B cell (primary cell): Measurements from ENCODE around the gene GPATCH1. TPM values are rescaled to one million over a fixed set of nuclear protein-coding genes. Genes with fewer than 3 reads are reported as not detected.

Experiments
- ATAC-seq: fragments of 200-7000 bp; cut with Tn5 transposase; one replicate; pipeline ENCODE4 v1.10.0; 2021; ENCODE audit warnings: low read depth, mild to moderate bottlenecking, moderate number of reproducible peaks, moderate library complexity
- CTCF ChIA-PET: fragments of 350-600 bp; sonication (Branson Sonifier 250); formaldehyde crosslinking; loops from one replicate; lab custom pipeline; 2021; ENCODE audit warnings: antibody characterized with exemption, inconsistent platforms; lab: Charles Lee
- POLR2A ChIA-PET: fragments of 350-600 bp; sonication (Branson Sonifier 250); formaldehyde crosslinking; loops from one replicate; lab custom pipeline; 2021; ENCODE audit warnings: antibody characterized with exemption; lab: Charles Lee
- DNase-seq: peaks from one replicate; pipeline ENCODE4 v3.0.0; 2013
- H2AFZ ChIP-seq: 2 replicates; pipeline ENCODE4 v1.6.1; 2012; ENCODE audit warnings: mild to moderate bottlenecking, low read depth, low read length; ENCODE audit not compliant: insufficient read depth, poor library complexity, severe bottlenecking
- H3K27ac ChIP-seq, 2 donors: 1 replicate in 1 of 2; 2 replicates in 1 of 2; pipeline ENCODE4 v1.5.1; 2012 to 2013; ENCODE audit warnings: low read length in 2 of 2, mild to moderate bottlenecking in 2 of 2, moderate library complexity in 1 of 2
- H3K27me3 ChIP-seq, 4 experiments: fragments of 200-600 bp in 1 of 4; sonication (generic) in 1 of 4; replicated peaks in 1 of 4; 1 replicate in 2 of 4; 2 replicates in 2 of 4; pipeline versions ENCODE4 v1.6.1 to v1.7.0; 2013 to 2016; ENCODE audit warnings: low read length in 3 of 4, mild to moderate bottlenecking in 2 of 4, mixed read lengths in 1 of 4, moderate library complexity in 1 of 4; ENCODE audit not compliant: insufficient read depth in 4 of 4, control insufficient read depth in 3 of 4; ENCODE audit errors: control extremely low read depth in 1 of 4
- H3K36me3 ChIP-seq, 2 experiments: replicated peaks in 1 of 2; 1 replicate in 1 of 2; 2 replicates in 1 of 2; pipeline versions ENCODE4 v1.6.1 to v1.7.1; 2013; ENCODE audit warnings: low read length in 1 of 2; ENCODE audit not compliant: insufficient read depth in 2 of 2, control insufficient read depth in 1 of 2; ENCODE audit errors: control extremely low read depth in 1 of 2, extremely low read depth in 1 of 2
- H3K4me1 ChIP-seq, 2 donors: fragments of 200-600 bp in 1 of 2; sonication (generic) in 1 of 2; 1 replicate in 1 of 2; 2 replicates in 1 of 2; pipeline versions ENCODE4 v1.5.1 to v1.6.1; 2013 to 2017; ENCODE audit warnings: low read length in 2 of 2; ENCODE audit not compliant: control insufficient read depth in 2 of 2, insufficient read depth in 2 of 2
- H3K4me2 ChIP-seq: replicated peaks from 2 replicates; pipeline ENCODE3; 2012; ENCODE audit warnings: mild to moderate bottlenecking, low read depth, low read length; ENCODE audit not compliant: poor library complexity, severe bottlenecking
- H3K4me3 ChIP-seq, 5 experiments: fragments of 200-600 bp in 1 of 5; sonication (generic) in 1 of 5; 1 replicate in 3 of 5; 2 replicates in 2 of 5; pipeline versions ENCODE4 v1.5.1 to v1.7.0; 2011 to 2016; ENCODE audit warnings: low read length in 4 of 5, mild to moderate bottlenecking in 4 of 5, low read depth in 2 of 5, control low read depth in 1 of 5, moderate library complexity in 1 of 5; ENCODE audit not compliant: insufficient read depth in 1 of 5; ENCODE audit errors: control extremely low read depth in 1 of 5, extremely low read depth in 1 of 5
- H3K79me2 ChIP-seq: fragments of 200-600 bp; sonication (generic); one replicate; pipeline ENCODE4 v1.6.0; 2016; ENCODE audit warnings: low read length; ENCODE audit not compliant: control insufficient read depth, insufficient read depth
- H3K9ac ChIP-seq: fragments of 200-600 bp; sonication (generic); 2 replicates; pipeline ENCODE4 v1.6.1; 2017; ENCODE audit warnings: mild to moderate bottlenecking, low read length, moderate library complexity
- H3K9me3 ChIP-seq, 3 donors: one replicate each; pipeline versions ENCODE4 v1.6.1 to v1.7.1; 2013; ENCODE audit warnings: low read length in 2 of 3; ENCODE audit not compliant: control insufficient read depth in 2 of 3, insufficient read depth in 1 of 3; ENCODE audit errors: control extremely low read depth in 1 of 3
- H4K20me1 ChIP-seq: 2 replicates; pipeline ENCODE4 v1.6.0; 2012; ENCODE audit warnings: mild to moderate bottlenecking, low read length; ENCODE audit not compliant: insufficient read depth, control insufficient read depth, poor library complexity, severe bottlenecking
- H3K27ac Mint-ChIP-seq: one replicate; pipeline ENCODE4 v1.8.0; 2021; ENCODE audit warnings: mixed read lengths
- H3K27me3 Mint-ChIP-seq: one replicate; pipeline ENCODE4 v1.8.0; 2021; ENCODE audit warnings: mixed read lengths
- H3K4me1 Mint-ChIP-seq: one replicate; pipeline ENCODE4 v1.8.0; 2021; ENCODE audit warnings: mixed read lengths
- H3K4me3 Mint-ChIP-seq: one replicate; pipeline ENCODE4 v1.8.0; 2021; ENCODE audit warnings: mixed read lengths
- H3K9me3 Mint-ChIP-seq: one replicate; pipeline ENCODE4 v1.8.0; 2022; ENCODE audit warnings: mixed read lengths; ENCODE audit not compliant: insufficient read depth
- CTCF ChIP-seq: fragments of 200-600 bp; IDR thresholded peaks from one replicate; pipeline ENCODE4 v1.8.0; 2022; ENCODE audit warnings: antibody characterized with exemption, mild to moderate bottlenecking
- EZH2 ChIP-seq: IDR thresholded peaks from 2 replicates; pipeline ENCODE4 v1.6.1; 2012; ENCODE audit warnings: borderline replicate concordance, low read depth, mild to moderate bottlenecking, moderate library complexity, low read length; ENCODE audit not compliant: insufficient read depth, poor library complexity, severe bottlenecking
- WGBS: methylation state at CpG from one replicate; pipeline ENCODE4 v1.1.5; 2013; ENCODE audit warnings: missing lambda C conversion rate; ENCODE audit not compliant: insufficient coverage; 5-methylcytosine and 5-hydroxymethylcytosine counted together
- intact Hi-C: fragments of 100-400 bp; cut with micrococcal nuclease; formaldehyde crosslinking; loops from one replicate; pipeline ENCODE4 v1.10.0; 2022
- polyA plus RNA-seq: library from polyadenylated mRNA; depleted of rRNA; stranded (reverse); fragments of >200 nt; gene quantifications from 2 replicates; pipeline ENCODE4 v1.2.3, GENCODE V29; 2012
- total RNA-seq, 2 donors: library from RNA; stranded (reverse); fragments of 120-200 nt in 1 of 2; gene quantifications; 1 replicate in 1 of 2; 2 replicates in 1 of 2; pipeline versions ENCODE4 v1.2.3 to v1.2.4, GENCODE V29; 2013 to 2022

Gene GPATCH1
- total and polyA plus RNA-seq, 2 donors (not counting 1 experiment from before 2014, with no cell fraction given) = 9.9 to 14.6 TPM

- Histone ChIP-seq H3K79me2 (no peaks in the 10 kb centered on the region), H3K9me3 (peaks cover 0 to 12% (median 0%) of the 10 kb centered on the region in 3 donors), H3K4me3 (no peak within 1 kb of the TSS), H4K20me1 (no peaks in the 10 kb centered on the region), H3K27ac (no peak within 1 kb of the TSS), H3K27me3 (no peaks in the 10 kb centered on the region), H2AFZ (no peak within 1 kb of the TSS), H3K4me1 (no peaks in the 10 kb centered on the region), H3K36me3 (peaks cover 0 to 20% of the 10 kb centered on the region in 2 experiments), H3K4me2 (no peak within 1 kb of the TSS), H3K9ac (no peak within 1 kb of the TSS)
- no peak for DNase-seq
- Mint-ChIP-seq H3K9me3 (no peaks in the 10 kb centered on the region), H3K27me3 (no peaks in the 10 kb centered on the region), H3K27ac (no peak within 1 kb of the TSS), H3K4me3 (no peak within 1 kb of the TSS), H3K4me1 (peaks cover 4% of the 10 kb centered on the region)
- ChIA-PET CTCF (no interaction called here), POLR2A (no interaction called here)
- intact Hi-C loops = no loop called here
- WGBS = 94% methylated on average over 43 of the region's 43 CpGs
- TF ChIP-seq EZH2 (no peak), CTCF (no peak)
- ATAC-seq = no peak
Measured at GRCh38 chr19:33132021-33132420, 51.0 kb downstream of the GPATCH1 start, which contains the start of gene WDR88. TSS of gene WDR88 (plus strand) at chr19:33132114. CDS start at chr19:33132170, 56 bp downstream.

DNA sequence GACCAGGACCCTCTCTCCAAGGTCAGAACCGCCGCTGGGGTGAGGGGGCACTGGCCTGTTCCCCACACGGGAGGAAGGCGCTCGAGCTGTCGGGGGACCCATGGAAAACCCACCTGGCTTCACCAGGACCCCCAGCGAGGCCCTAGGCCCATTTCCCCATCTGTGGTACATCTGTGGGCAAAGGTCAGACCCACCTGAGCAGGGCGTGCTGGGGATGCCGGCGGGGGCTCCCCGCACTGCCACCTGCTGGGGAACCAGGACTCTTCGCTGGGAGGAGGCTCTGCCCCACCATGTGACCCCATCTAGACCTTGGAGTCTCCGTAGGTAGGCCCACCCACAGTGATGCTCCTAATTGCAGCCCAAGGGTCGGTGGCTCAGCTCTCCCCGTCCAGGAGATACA, 51.4 kb downstream of the GPATCH1 start:
- no peak for ATAC-seq
- H2AFZ ChIP-seq = no peak overlapping the region
- H3K4me3 Mint-ChIP-seq = no peak overlapping the region
- ChIA-PET POLR2A (no interaction called here), CTCF (no interaction called here)
- no peak overlapping the region for H3K27ac Mint-ChIP-seq
- H3K9me3 Mint-ChIP-seq = no peaks in the 10 kb centered on the region
- peaks cover 0 to 18% of the 10 kb centered on the region in 2 experiments for H3K36me3 ChIP-seq
- TF ChIP-seq EZH2 = no peak
- no peak for TF ChIP-seq CTCF
- no peak overlapping the region for H3K9ac ChIP-seq
- H3K27me3 ChIP-seq = no peaks in the 10 kb centered on the region
- peaks cover 0 to 12% (median 0%) of the 10 kb centered on the region in 3 donors for H3K9me3 ChIP-seq
- intact Hi-C loops = no loop called here
- WGBS = 92% methylated on average over 15 of the region's 15 CpGs
- H3K4me3 ChIP-seq = no peak overlapping the region
- H3K27me3 Mint-ChIP-seq = no peaks in the 10 kb centered on the region
- H3K4me1 Mint-ChIP-seq = peaks cover 4% of the 10 kb centered on the region
- no peaks in the 10 kb centered on the region for H4K20me1 ChIP-seq
- no peak overlapping the region for H3K27ac ChIP-seq
- DNase-seq = no peak
- H3K79me2 ChIP-seq = no peaks in the 10 kb centered on the region
- H3K4me2 ChIP-seq = no peak overlapping the region
- H3K4me1 ChIP-seq = no peaks in the 10 kb centered on the region
